GM20000 (cell line): ENCODE measurements around the gene CCL20.

Experiments
- DNase-seq: peaks from one replicate; pipeline ENCODE4 v3.0.0; 2012; ENCODE audit warnings: low spot score
- TF ChIP-seq, protein P1 (sequence below): IDR thresholded peaks from 2 replicates; pipeline ENCODE4 v1.5.1; 2012; ENCODE audit warnings: mild to moderate bottlenecking, control low read depth; ENCODE audit errors: extremely low read depth, missing control alignments

The CCL20 gene

DNA sequence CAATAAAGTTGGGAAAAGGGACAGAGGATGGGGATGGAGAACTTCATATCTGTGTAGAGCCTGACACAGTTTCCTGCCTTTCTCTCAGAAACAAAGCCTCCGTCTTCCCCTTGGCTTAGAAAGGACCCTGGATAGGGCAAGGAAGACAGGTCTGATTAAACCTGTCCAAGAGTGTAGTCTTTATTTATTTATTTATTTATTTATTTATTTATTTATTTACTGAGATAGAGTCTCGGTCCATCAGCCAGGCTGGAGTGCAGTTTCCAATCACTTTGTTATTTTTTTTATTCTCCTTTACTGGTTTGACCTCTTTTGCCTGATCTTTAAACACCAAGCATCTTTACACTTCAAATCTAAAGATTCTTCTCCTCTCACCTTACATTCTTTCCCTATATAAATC, 10.3 kb downstream of the CCL20 start:
- TF ChIP-seq, protein P1, sequence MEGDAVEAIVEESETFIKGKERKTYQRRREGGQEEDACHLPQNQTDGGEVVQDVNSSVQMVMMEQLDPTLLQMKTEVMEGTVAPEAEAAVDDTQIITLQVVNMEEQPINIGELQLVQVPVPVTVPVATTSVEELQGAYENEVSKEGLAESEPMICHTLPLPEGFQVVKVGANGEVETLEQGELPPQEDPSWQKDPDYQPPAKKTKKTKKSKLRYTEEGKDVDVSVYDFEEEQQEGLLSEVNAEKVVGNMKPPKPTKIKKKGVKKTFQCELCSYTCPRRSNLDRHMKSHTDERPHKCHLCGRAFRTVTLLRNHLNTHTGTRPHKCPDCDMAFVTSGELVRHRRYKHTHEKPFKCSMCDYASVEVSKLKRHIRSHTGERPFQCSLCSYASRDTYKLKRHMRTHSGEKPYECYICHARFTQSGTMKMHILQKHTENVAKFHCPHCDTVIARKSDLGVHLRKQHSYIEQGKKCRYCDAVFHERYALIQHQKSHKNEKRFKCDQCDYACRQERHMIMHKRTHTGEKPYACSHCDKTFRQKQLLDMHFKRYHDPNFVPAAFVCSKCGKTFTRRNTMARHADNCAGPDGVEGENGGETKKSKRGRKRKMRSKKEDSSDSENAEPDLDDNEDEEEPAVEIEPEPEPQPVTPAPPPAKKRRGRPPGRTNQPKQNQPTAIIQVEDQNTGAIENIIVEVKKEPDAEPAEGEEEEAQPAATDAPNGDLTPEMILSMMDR, result no peak

DNA sequence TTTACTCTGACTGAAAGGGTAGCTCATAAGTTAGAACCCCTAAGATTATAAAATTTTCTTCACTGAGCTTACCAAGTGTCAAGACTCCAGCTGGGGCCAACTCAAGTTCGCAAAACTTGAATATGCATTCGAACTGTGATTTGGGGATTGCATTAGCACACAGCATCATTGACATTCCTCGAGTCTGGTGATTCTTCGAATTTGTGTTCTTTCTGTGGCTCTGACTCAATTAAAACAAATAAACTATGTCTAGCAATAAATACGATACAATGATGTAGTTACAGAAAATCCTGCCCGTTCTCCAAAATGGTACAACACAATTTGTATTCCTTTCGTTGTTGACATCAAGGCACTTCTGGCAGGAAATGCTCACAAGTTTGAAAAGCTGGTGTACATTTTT, 11.1 kb downstream of the CCL20 start:
- no peak for DNase-seq
- TF ChIP-seq, protein P1, result no peak

More for the DNA sequence above, 10.3 kb downstream of the CCL20 start:
- DNase-seq, result no peak

DNA sequence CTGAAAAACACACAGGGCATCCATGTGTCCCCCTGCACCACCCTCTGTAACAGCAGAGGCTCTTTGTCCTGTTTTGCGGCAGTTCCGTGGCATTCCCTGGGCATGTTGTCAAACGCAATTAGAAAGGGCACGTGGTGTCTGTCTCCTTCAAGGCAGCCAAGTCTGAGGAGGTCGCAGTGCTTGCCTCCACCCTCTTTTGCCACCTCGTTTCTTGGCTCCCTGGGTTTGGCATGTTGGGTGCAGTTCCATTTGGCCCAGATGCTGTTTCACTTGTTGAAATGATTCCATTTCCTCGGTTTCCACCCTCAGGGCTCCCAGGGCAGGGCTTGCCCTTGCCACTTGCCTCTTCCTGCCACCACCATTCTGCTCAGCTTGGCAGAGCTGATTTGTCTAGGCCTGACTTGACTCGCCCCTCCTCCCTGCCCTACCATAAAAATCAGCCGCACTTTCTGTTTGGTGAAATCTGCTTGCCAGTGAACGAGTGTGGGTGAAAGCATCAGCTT, 12.4 kb downstream of the CCL20 start:
- TF ChIP-seq, protein P1, result no peak
- no peak for DNase-seq

DNA sequence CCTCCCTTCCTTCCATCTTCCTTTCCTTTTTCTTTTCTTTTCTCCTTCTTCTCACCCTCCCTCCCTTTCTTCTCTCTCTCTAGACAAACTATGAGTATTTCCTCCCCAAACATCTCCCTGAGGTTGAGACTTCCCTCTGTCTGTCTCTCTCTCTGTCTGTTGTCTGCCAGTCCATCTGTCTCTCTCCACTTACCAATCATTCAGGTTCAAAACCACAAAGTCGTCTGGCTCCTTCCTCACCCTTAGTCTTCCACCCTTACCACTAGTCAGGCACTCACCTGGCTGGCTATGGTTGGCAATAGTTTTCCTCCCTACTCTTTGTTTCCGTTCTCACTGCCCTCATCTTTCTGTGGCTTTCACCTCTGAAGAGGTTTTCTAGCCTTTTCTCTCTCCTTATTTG, 12.9 kb downstream of the CCL20 start:
- TF ChIP-seq, protein P1, result no peak
- DNase-seq, result no peak

DNA sequence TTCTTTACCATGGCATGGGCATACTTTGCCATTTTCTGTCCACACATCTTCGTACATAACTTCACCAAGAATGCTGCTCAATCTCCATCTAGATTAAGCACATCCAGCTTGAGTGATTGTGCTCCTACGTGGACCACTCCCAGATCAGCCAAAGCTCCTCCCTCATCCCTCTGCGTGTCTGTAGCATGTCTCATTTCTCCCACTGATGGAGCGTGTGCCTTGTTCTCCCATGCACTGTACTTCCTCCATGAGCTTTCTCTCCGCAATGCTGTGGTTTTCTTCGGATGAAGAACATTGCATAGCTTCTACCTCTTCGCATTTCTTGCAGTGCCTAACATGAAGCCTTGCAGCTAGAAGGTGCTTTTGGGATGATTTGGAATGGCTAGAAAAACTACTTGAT, 13.5 kb downstream of the CCL20 start:
- no peak for DNase-seq

DNA sequence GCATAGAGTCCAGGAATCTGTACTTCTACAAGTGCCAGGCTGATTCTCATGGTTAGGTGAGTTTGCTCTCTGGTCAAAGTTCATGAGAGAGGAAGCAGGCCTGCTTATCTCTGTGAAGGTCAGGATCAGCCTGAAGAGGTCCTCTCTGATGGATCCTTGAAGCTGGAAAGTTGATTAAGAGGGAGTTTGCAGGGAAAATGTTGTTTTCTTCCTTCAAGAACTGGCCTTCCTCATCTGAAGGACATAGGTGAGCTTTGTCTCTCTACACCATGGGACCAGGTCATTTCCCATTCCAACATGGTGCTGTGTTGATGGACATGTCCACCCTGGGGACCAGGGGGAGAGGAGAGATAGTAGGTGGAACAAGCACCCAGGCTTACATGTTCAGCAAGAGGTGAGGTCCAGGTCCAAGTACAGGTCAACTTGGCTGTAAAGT, 14.9 kb downstream of the CCL20 start:
- no peak for DNase-seq
- TF ChIP-seq, protein P1, result no peak

More for the DNA sequence above, 13.5 kb downstream of the CCL20 start:
- TF ChIP-seq, protein P1, result no peak

DNA sequence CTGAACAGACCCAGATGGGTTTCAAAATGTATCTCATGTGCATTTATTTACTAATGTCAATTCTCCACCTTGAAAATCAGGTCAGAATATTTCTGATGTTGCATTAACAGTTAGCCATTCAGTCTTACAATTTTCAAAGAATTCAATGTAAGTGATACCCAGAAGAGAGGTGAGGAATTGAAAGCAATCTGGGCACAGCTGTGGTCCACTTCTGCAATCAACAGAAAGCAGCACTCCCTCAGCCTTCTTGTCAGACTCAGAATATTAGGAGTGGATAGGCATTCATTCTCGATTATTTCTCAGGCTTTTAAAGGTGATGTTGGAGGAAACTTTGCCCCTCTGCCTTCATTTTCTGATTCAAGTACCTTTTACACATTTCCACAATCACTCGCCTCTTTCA, 15.7 kb downstream of the CCL20 start:
- TF ChIP-seq, protein P1, result no peak
- no peak for DNase-seq
